Cardiac muscle cell (in vitro differentiated cells and primary cell): ENCODE results near the gene CD248. TPM values are rescaled to one million over a fixed set of nuclear protein-coding genes. Genes with fewer than 3 reads are reported as not detected.

Source experiments
- DNase-seq, 2 donors: peaks; one replicate each; pipeline versions ENCODE4 v3.0.0 to v3.0.0-alpha.2; 2010 to 2017; ENCODE audit warnings: low read depth in 1 of 2, low spot score in 1 of 2
- H3K27ac ChIP-seq: fragments of 200-600 bp; sonication (generic); 2 replicates; pipeline ENCODE4 v1.5.1; 2016
- H3K27me3 ChIP-seq: fragments of 200-600 bp; sonication (generic); 2 replicates; pipeline ENCODE4 v1.6.0; 2016; ENCODE audit warnings: control low read depth
- H3K36me3 ChIP-seq: fragments of 200-600 bp; sonication (generic); 2 replicates; pipeline ENCODE4 v1.5.1; 2016; ENCODE audit warnings: control low read depth
- H3K4me1 ChIP-seq: fragments of 200-600 bp; sonication (generic); 2 replicates; pipeline ENCODE4 v1.8.1; 2017; ENCODE audit warnings: low read depth, mild to moderate bottlenecking, mixed run types
- H3K4me3 ChIP-seq: fragments of 200-600 bp; sonication (generic); 2 replicates; pipeline ENCODE4 v1.5.1; 2016; ENCODE audit warnings: mild to moderate bottlenecking
- H3K9me3 ChIP-seq: fragments of 200-600 bp; sonication (generic); 2 replicates; pipeline ENCODE4 v1.5.1; 2017; ENCODE audit warnings: low read depth, mild to moderate bottlenecking, control low read depth
- CTCF ChIP-seq: IDR thresholded peaks from 2 replicates; pipeline ENCODE4 v1.5.1; 2012; ENCODE audit warnings: low read depth, mild to moderate bottlenecking, low read length
- polyA plus RNA-seq: library from polyadenylated mRNA; unstranded; fragments of >200 nt; fragmentation: Nextera tagmentation; extraction: Ambion mirVana; gene quantifications from 2 replicates; pipeline ENCODE4 v1.2.1, GENCODE V29; 2016
- total RNA-seq: library from RNA; depleted of rRNA; stranded (reverse); fragments of >200 nt; gene quantifications from 2 replicates; pipeline ENCODE4 v1.2.3, GENCODE V29; 2016

CD248 gene
- total and polyA plus RNA-seq, 2 experiments from 2014 or later: 11.4 to 20.2 TPM

DNA sequence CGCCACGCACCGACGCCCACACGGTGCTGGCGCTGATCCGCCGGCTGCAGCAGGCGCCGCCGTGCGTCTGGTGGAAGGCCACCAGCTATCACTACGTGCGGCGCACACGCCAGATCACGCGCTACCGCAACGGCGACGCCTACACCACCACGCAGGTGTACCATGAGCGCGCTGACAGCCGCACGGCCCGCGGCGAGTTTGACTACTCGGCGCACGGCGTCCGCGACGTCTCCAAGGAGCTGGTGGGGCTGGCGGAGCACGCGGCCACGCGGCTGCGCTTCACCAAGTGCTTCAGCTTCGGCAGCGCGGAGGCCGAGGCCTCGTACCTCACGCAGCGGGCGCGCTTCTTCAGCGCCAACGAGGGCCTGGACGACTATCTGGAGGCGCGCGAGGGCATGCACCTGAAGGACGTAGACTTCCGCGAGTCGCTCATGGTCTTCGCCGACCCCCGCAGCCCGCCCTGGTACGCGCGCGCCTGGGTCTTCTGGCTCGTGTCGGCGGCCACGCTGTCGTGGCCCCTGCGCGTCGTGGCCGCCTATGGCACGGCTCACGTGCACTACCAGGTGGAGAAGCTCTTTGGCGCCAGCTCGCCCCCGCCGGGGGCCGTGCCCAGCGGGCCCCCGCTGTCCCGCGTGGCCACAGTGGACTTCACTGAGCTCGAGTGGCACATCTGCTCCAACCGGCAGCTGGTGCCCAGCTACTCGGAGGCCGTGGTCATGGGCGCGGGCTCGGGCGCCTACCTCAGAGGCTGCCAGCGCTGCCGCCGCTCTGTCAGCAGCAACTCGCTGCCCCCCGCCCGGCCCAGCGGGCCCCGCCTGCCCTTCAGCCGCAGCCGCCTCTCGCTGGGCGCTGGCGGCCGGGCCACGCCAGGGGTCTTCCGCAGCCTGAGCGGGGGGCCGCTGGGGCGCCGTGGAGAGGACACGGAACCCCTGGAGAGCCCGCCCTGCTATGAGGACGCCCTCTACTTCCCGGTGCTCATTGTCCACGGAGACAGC is 21.9 kb downstream of the CD248 start:
- peaks cover 47% of the 10 kb centered on the region for H3K27me3 ChIP-seq
- no peak for TF ChIP-seq CTCF
- DNase-seq: no peak
- no peak overlapping the region for H3K27ac ChIP-seq
- H3K4me3 ChIP-seq: no peak overlapping the region
- no peaks in the 10 kb centered on the region for H3K4me1 ChIP-seq
- no peaks in the 10 kb centered on the region for H3K36me3 ChIP-seq
- no peaks in the 10 kb centered on the region for H3K9me3 ChIP-seq

DNA sequence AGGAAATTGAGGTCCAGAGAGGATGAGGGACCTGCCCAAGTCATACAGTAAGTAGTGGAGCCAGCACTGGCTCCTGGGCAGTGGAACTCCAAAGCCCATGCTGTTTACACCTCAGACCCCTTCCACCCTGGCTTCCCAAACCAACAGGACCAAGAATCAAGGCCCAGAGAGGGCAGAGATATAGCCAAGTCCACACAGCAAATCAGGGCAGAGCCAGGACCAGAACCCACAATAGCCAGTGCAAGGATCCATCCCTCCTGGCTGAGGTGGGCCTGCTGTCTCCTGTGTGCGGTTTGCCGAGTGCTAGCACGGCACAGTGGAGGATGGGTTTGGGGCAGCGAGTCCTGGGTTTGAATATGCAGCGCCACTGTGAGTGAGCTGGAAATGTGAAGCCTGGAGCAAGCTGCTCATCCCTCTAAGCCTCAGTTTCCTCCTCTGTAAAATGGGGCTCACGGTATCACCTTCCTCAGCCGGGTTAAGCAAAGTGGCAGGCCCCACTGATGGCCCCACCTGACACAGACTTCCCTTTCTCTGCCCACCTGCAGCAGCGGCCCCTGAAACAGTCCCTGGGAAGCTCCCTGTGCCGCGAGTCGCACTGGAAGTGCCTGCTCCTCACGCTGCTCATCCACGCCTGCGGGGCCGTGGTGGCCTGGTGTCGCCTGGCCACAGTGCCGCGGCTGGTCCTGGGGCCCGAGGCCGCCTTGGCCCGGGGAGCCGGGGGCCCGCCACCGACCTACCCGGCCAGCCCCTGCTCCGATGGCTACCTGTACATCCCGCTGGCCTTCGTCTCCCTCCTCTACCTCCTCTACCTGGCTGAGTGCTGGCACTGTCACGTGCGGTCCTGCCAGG is 22.8 kb downstream of the CD248 start:
- Histone ChIP-seq H3K4me1 (no peaks in the 10 kb centered on the region), H3K27ac (no peak overlapping the region), H3K27me3 (peaks cover 47% of the 10 kb centered on the region), H3K4me3 (no peak overlapping the region), H3K36me3 (no peaks in the 10 kb centered on the region), H3K9me3 (no peaks in the 10 kb centered on the region)
- no peak for TF ChIP-seq CTCF
- DNase-seq: no peak

DNA sequence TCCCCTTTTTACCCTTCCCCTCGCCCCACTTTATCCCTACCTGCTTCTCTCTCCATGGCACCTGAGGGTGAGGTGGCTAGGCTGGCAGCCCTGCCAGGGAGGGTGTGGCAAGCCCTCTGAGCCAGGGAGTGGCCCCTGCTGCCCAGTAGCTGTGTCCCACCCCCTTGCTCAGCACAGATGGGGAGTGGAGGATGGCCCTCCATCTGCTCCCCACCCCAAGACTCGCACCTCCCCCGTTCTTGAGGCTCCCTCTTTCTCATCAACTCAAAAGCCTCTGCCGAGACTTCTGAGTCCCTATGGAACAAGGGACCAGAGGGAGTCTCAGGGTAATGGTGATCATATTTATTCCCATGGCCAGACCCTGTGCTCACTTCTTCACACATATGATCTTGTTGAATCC is 23.5 kb downstream of the CD248 start:
- Histone ChIP-seq H3K36me3 (no peaks in the 10 kb centered on the region), H3K4me1 (no peaks in the 10 kb centered on the region), H3K27me3 (peaks cover 47% of the 10 kb centered on the region), H3K4me3 (no peak overlapping the region), H3K9me3 (no peaks in the 10 kb centered on the region), H3K27ac (no peak overlapping the region)
- TF ChIP-seq CTCF: no peak
- DNase-seq: no peak

GRCh38 chr11:66292543-66293332 is 24.1 kb downstream of the CD248 start:
- peaks cover 4% of the 10 kb centered on the region for H3K4me1 ChIP-seq
- TF ChIP-seq CTCF: no peak
- peaks cover 47% of the 10 kb centered on the region for H3K27me3 ChIP-seq
- no peaks in the 10 kb centered on the region for H3K36me3 ChIP-seq
- H3K9me3 ChIP-seq: no peaks in the 10 kb centered on the region
- no peak overlapping the region for H3K27ac ChIP-seq
- no peak for DNase-seq
- no peak overlapping the region for H3K4me3 ChIP-seq
